Ectodermal cell (in vitro differentiated cells): Measurements from ENCODE around the gene NUAK1. TPM values are rescaled to one million over a fixed set of nuclear protein-coding genes. Genes with fewer than 3 reads are reported as not detected.
A peak's percentile ranks its signal among the peaks of the same experiment; 100 is the strongest.

Source experiments
- H3K27ac ChIP-seq: 2 replicates; pipeline ENCODE4 v1.7.0; 2013; ENCODE audit warnings: mild to moderate bottlenecking, low read depth, low read length; ENCODE audit not compliant: insufficient read depth, poor library complexity, severe bottlenecking
- H3K27me3 ChIP-seq: 2 replicates; pipeline ENCODE4 v1.7.0; 2013; ENCODE audit warnings: mild to moderate bottlenecking, low read length; ENCODE audit not compliant: insufficient read depth, control insufficient read depth, poor library complexity, severe bottlenecking
- H3K36me3 ChIP-seq: one replicate; pipeline ENCODE4 v1.7.0; 2013; ENCODE audit warnings: low read length; ENCODE audit not compliant: control insufficient read depth, insufficient read depth
- H3K4me1 ChIP-seq: one replicate; pipeline ENCODE4 v1.7.0; 2013; ENCODE audit warnings: low read length; ENCODE audit not compliant: control insufficient read depth, insufficient read depth
- H3K4me3 ChIP-seq: 2 replicates; pipeline ENCODE4 v1.7.0; 2013; ENCODE audit warnings: low read depth, low read length, control low read depth; ENCODE audit not compliant: insufficient read depth
- H3K9me3 ChIP-seq: 2 replicates; pipeline ENCODE4 v1.7.0; 2013; ENCODE audit warnings: mild to moderate bottlenecking, low read length, moderate library complexity; ENCODE audit not compliant: control insufficient read depth
- WGBS, 2 experiments: methylation state at CpG; one replicate each; pipeline ENCODE4 v1.1.7; 2013; ENCODE audit warnings: missing lambda C conversion rate in 2 of 2; 5-methylcytosine and 5-hydroxymethylcytosine counted together
- polyA plus RNA-seq, 4 experiments: library from polyadenylated mRNA; stranded (reverse); fragments of 50-300 nt; gene quantifications; one replicate each; pipeline ENCODE4 v1.2.3, GENCODE V29; 2013

Gene NUAK1
- 19.1 TPM for polyA plus RNA-seq (2013, experiment 1 of 4)
- polyA plus RNA-seq (2013, experiment 2 of 4) = 37.2 TPM
- 16.4 TPM for polyA plus RNA-seq (2013, experiment 3 of 4)
- polyA plus RNA-seq (2013, experiment 4 of 4) = 20.8 TPM

- Histone ChIP-seq H3K36me3 (no peaks in the 10 kb centered on the region), H3K27ac (peak within 1 kb of the TSS; percentile 95), H3K9me3 (no peaks in the 10 kb centered on the region), H3K4me3 (peak within 1 kb of the TSS; percentile 92), H3K27me3 (peaks cover 7% of the 10 kb centered on the region), H3K4me1 (peaks cover 49% of the 10 kb centered on the region)
- 0% methylated on average over 106 of the region's 106 CpGs for WGBS, 2 experiments
Measured at GRCh38 chr12:106138633-106139421, at the start of gene NUAK1. TSS of gene NUAK1 (minus strand) at chr12:106138954. CDS start at chr12:106138653, 301 bp downstream.

- 21 to 26% methylated on average over 10 of the region's 10 CpGs for WGBS, 2 experiments
- peak overlapping the region; percentile 52 for H3K27ac ChIP-seq
- no peak overlapping the region for H3K4me3 ChIP-seq
- H3K36me3 ChIP-seq = no peaks in the 10 kb centered on the region
- peaks cover 34% of the 10 kb centered on the region for H3K4me1 ChIP-seq
- H3K9me3 ChIP-seq = no peaks in the 10 kb centered on the region
- no peaks in the 10 kb centered on the region for H3K27me3 ChIP-seq
Measured at GRCh38 chr12:106188256-106188655, 49.5 kb upstream of the NUAK1 start.

- Histone ChIP-seq H3K27ac (no peak overlapping the region), H3K9me3 (no peaks in the 10 kb centered on the region), H3K27me3 (no peaks in the 10 kb centered on the region), H3K36me3 (no peaks in the 10 kb centered on the region), H3K4me1 (peaks cover 34% of the 10 kb centered on the region), H3K4me3 (no peak overlapping the region)
- 88 to 100% methylated on average over 1 of the region's 1 CpG for WGBS, 2 experiments
Measured at GRCh38 chr12:106187842-106188241, 49.1 kb upstream of the NUAK1 start.

- Histone ChIP-seq H3K9me3 (no peaks in the 10 kb centered on the region), H3K4me1 (peaks cover 34% of the 10 kb centered on the region), H3K27ac (no peak overlapping the region), H3K36me3 (no peaks in the 10 kb centered on the region), H3K27me3 (no peaks in the 10 kb centered on the region), H3K4me3 (no peak overlapping the region)
- 74 to 78% methylated on average over 6 of the region's 6 CpGs for WGBS, 2 experiments
Measured at GRCh38 chr12:106187155-106187789, 48.5 kb upstream of the NUAK1 start.

GRCh38 chr12:106183735-106184134 lies 45.0 kb upstream of the NUAK1 start:
- H3K36me3 ChIP-seq = no peaks in the 10 kb centered on the region
- no peak overlapping the region for H3K27ac ChIP-seq
- H3K27me3 ChIP-seq = no peaks in the 10 kb centered on the region
- H3K9me3 ChIP-seq = no peaks in the 10 kb centered on the region
- WGBS, 2 experiments = 96% methylated on average over 3 to 4 of the region's 4 CpGs
- H3K4me3 ChIP-seq = no peak overlapping the region
- peaks cover 28% of the 10 kb centered on the region for H3K4me1 ChIP-seq

- H3K27me3 ChIP-seq = no peaks in the 10 kb centered on the region
- no peak overlapping the region for H3K4me3 ChIP-seq
- peaks cover 26% of the 10 kb centered on the region for H3K4me1 ChIP-seq
- WGBS, 2 experiments = 96 to 99% methylated on average over 3 to 5 of the region's 6 CpGs
- H3K27ac ChIP-seq = no peak overlapping the region
- H3K9me3 ChIP-seq = no peaks in the 10 kb centered on the region
- H3K36me3 ChIP-seq = no peaks in the 10 kb centered on the region
Measured at GRCh38 chr12:106181401-106182114, 42.8 kb upstream of the NUAK1 start.

- Histone ChIP-seq H3K4me3 (no peak overlapping the region), H3K9me3 (no peaks in the 10 kb centered on the region), H3K4me1 (peaks cover 21% of the 10 kb centered on the region), H3K27me3 (no peaks in the 10 kb centered on the region), H3K36me3 (no peaks in the 10 kb centered on the region), H3K27ac (peak overlapping the region; percentile 70)
- 62 to 67% methylated on average over 3 of the region's 3 CpGs for WGBS, 2 experiments
Measured at GRCh38 chr12:106179086-106179485, 40.3 kb upstream of the NUAK1 start.

GRCh38 chr12:106178562-106178961 lies 39.8 kb upstream of the NUAK1 start:
- H3K9me3 ChIP-seq = no peaks in the 10 kb centered on the region
- H3K4me1 ChIP-seq = peaks cover 21% of the 10 kb centered on the region
- WGBS, 2 experiments = 74 to 78% methylated on average over 6 of the region's 6 CpGs
- no peak overlapping the region for H3K4me3 ChIP-seq
- no peaks in the 10 kb centered on the region for H3K27me3 ChIP-seq
- peak overlapping the region; percentile 70 for H3K27ac ChIP-seq
- H3K36me3 ChIP-seq = no peaks in the 10 kb centered on the region

GRCh38 chr12:106176560-106176959 lies 37.8 kb upstream of the NUAK1 start:
- Histone ChIP-seq H3K27ac (no peak overlapping the region), H3K27me3 (no peaks in the 10 kb centered on the region), H3K4me1 (peaks cover 21% of the 10 kb centered on the region), H3K36me3 (no peaks in the 10 kb centered on the region), H3K9me3 (no peaks in the 10 kb centered on the region), H3K4me3 (no peak overlapping the region)
- WGBS, 2 experiments = 82 to 98% methylated on average over 3 of the region's 3 CpGs

GRCh38 chr12:106174876-106175275 lies 36.1 kb upstream of the NUAK1 start:
- H3K36me3 ChIP-seq = no peaks in the 10 kb centered on the region
- H3K27ac ChIP-seq = no peak overlapping the region
- H3K27me3 ChIP-seq = no peaks in the 10 kb centered on the region
- H3K4me1 ChIP-seq = peaks cover 21% of the 10 kb centered on the region
- H3K4me3 ChIP-seq = no peak overlapping the region
- WGBS, 2 experiments = 94 to 96% methylated on average over 5 of the region's 5 CpGs
- H3K9me3 ChIP-seq = no peaks in the 10 kb centered on the region
